Mesenchymal stem cell (in vitro differentiated cells and primary cell): ENCODE results near the gene NUCB1.

Experiments used
- DNase-seq: peaks from one replicate; pipeline ENCODE4 v3.0.0-alpha.2; 2013
- H2AFZ ChIP-seq: one replicate; pipeline ENCODE4 v1.6.1; 2013; ENCODE audit warnings: low read depth, mild to moderate bottlenecking, control low read depth, inconsistent platforms, low read length, moderate library complexity
- H2AK5ac ChIP-seq: 2 replicates; pipeline ENCODE4 v1.6.1; 2013; ENCODE audit warnings: low read length, moderate library complexity, mild to moderate bottlenecking, inconsistent platforms; ENCODE audit not compliant: severe bottlenecking
- H2BK120ac ChIP-seq: one replicate; pipeline ENCODE4 v1.6.1; 2013; ENCODE audit warnings: low read depth, mild to moderate bottlenecking, inconsistent platforms, low read length, moderate library complexity
- H2BK12ac ChIP-seq, 2 experiments: one replicate each; pipeline ENCODE4 v1.6.1; 2013; ENCODE audit warnings: inconsistent platforms in 2 of 2, low read length in 2 of 2, mild to moderate bottlenecking in 2 of 2, moderate library complexity in 2 of 2, control low read depth in 1 of 2
- H2BK15ac ChIP-seq: one replicate; pipeline ENCODE4 v1.6.1; 2013; ENCODE audit warnings: mild to moderate bottlenecking, low read depth, inconsistent platforms; ENCODE audit not compliant: poor library complexity, severe bottlenecking
- H2BK5ac ChIP-seq: 2 replicates; pipeline ENCODE4 v1.6.1; 2013; ENCODE audit warnings: low read depth, mild to moderate bottlenecking, low read length, control low read depth, inconsistent platforms; ENCODE audit not compliant: poor library complexity, severe bottlenecking
- H3K14ac ChIP-seq, 2 experiments: one replicate each; pipeline ENCODE4 v1.6.1; 2013; ENCODE audit warnings: inconsistent platforms in 2 of 2, low read length in 2 of 2, control low read depth in 1 of 2, mild to moderate bottlenecking in 1 of 2, moderate library complexity in 1 of 2
- H3K18ac ChIP-seq, 2 experiments: one replicate each; pipeline ENCODE4 v1.6.1; 2013; ENCODE audit warnings: inconsistent platforms in 2 of 2, low read length in 2 of 2, control low read depth in 1 of 2, low read depth in 1 of 2, mild to moderate bottlenecking in 1 of 2
- H3K23ac ChIP-seq, 2 experiments: one replicate each; pipeline ENCODE4 v1.6.1; 2013; ENCODE audit warnings: inconsistent platforms in 2 of 2, low read length in 2 of 2, mild to moderate bottlenecking in 2 of 2, moderate library complexity in 2 of 2, control low read depth in 1 of 2
- H3K27ac ChIP-seq: 2 replicates; pipeline ENCODE4 v1.5.1; 2013; ENCODE audit warnings: mild to moderate bottlenecking, moderate library complexity, low read length, control low read depth, inconsistent platforms; ENCODE audit not compliant: poor library complexity, severe bottlenecking
- H3K27me3 ChIP-seq, 2 experiments: 2 replicates each; pipeline versions ENCODE4 v1.6.1 to v1.7.0; 2013; ENCODE audit warnings: low read length in 2 of 2, mild to moderate bottlenecking in 2 of 2, moderate library complexity in 2 of 2, control low read depth in 1 of 2, inconsistent platforms in 1 of 2; ENCODE audit not compliant: control insufficient read depth in 1 of 2, insufficient read depth in 1 of 2
- H3K36me3 ChIP-seq, 2 experiments: 2 replicates each; pipeline versions ENCODE4 v1.6.1 to v1.7.0; 2013; ENCODE audit warnings: low read length in 2 of 2, control low read depth in 1 of 2, inconsistent platforms in 1 of 2, low read depth in 1 of 2, mild to moderate bottlenecking in 1 of 2; ENCODE audit not compliant: insufficient read depth in 2 of 2, control insufficient read depth in 1 of 2
- H3K4ac ChIP-seq, 2 experiments: one replicate each; pipeline ENCODE4 v1.6.1; 2013; ENCODE audit warnings: inconsistent platforms in 2 of 2, low read length in 2 of 2, mild to moderate bottlenecking in 2 of 2, moderate library complexity in 2 of 2, control low read depth in 1 of 2, low read depth in 1 of 2
- H3K4me1 ChIP-seq: 2 replicates; pipeline ENCODE4 v1.6.1; 2013; ENCODE audit warnings: low read depth, low read length, control low read depth; ENCODE audit not compliant: control insufficient read depth, insufficient read depth
- H3K4me2 ChIP-seq: 2 replicates; pipeline ENCODE4 v1.6.1; 2013; ENCODE audit warnings: low read length, mild to moderate bottlenecking, inconsistent platforms; ENCODE audit not compliant: poor library complexity, severe bottlenecking
- H3K4me3 ChIP-seq, 2 experiments: 2 replicates each; pipeline versions ENCODE4 v1.5.1 to v1.7.0; 2013; ENCODE audit warnings: low read length in 2 of 2, mild to moderate bottlenecking in 2 of 2, control low read depth in 1 of 2, low read depth in 1 of 2; ENCODE audit not compliant: insufficient read depth in 1 of 2
- H3K79me1 ChIP-seq: replicated peaks from 2 replicates; pipeline ENCODE4 v1.6.1; 2013; ENCODE audit warnings: mild to moderate bottlenecking, control low read depth, low read length, inconsistent platforms; ENCODE audit not compliant: poor library complexity, severe bottlenecking
- H3K9ac ChIP-seq: 2 replicates; pipeline ENCODE4 v1.7.0; 2013; ENCODE audit warnings: mild to moderate bottlenecking, low read length, moderate library complexity
- H3K9me3 ChIP-seq: 2 replicates; pipeline ENCODE4 v1.7.0; 2013; ENCODE audit warnings: mild to moderate bottlenecking, low read length; ENCODE audit not compliant: control insufficient read depth
- H4K8ac ChIP-seq: one replicate; pipeline ENCODE4 v1.6.1; 2013; ENCODE audit warnings: inconsistent platforms, mild to moderate bottlenecking, low read length, moderate library complexity
- H4K91ac ChIP-seq: one replicate; pipeline ENCODE4 v1.6.1; 2013; ENCODE audit warnings: mild to moderate bottlenecking, low read length, inconsistent platforms
- WGBS: methylation state at CpG from one replicate; pipeline ENCODE4 v1.1.7; 2013; ENCODE audit warnings: mixed read lengths; 5-methylcytosine and 5-hydroxymethylcytosine counted together

Gene NUCB1

GRCh38 chr19:48969276-48970138 lies 69.4 kb downstream of the NUCB1 start:
- WGBS: 98% methylated on average over 38 of the region's 45 CpGs
- Histone ChIP-seq H4K8ac (no peak overlapping the region), H3K4me1 (peaks cover 15% of the 10 kb centered on the region), H3K4me3 (no peak overlapping the region), H3K23ac (no peak overlapping the region), H2AFZ (no peak overlapping the region), H3K4me2 (no peak overlapping the region), H3K9ac (no peak overlapping the region), H3K4ac (no peak overlapping the region), H2BK15ac (no peak overlapping the region), H2AK5ac (no peak overlapping the region), H3K27ac (no peak overlapping the region), H3K14ac (no peak overlapping the region), H2BK120ac (no peak overlapping the region), H2BK12ac (no peak overlapping the region), H3K36me3 (peaks cover 64 to 68% of the 10 kb centered on the region in 2 experiments), H3K27me3 (no peaks in the 10 kb centered on the region), H3K9me3 (no peaks in the 10 kb centered on the region), H2BK5ac (no peak overlapping the region), H3K79me1 (peaks cover 4% of the 10 kb centered on the region), H3K18ac (no peak overlapping the region), H4K91ac (no peak overlapping the region)
- DNase-seq: peak; percentile 69

GRCh38 chr19:48970139-48970766 lies 70.1 kb downstream of the NUCB1 start:
- Histone ChIP-seq H4K8ac (no peak overlapping the region), H3K79me1 (peaks cover 4% of the 10 kb centered on the region), H2AFZ (no peak overlapping the region), H4K91ac (no peak overlapping the region), H3K4me1 (peaks cover 12% of the 10 kb centered on the region), H3K27me3 (no peaks in the 10 kb centered on the region), H3K4ac (no peak overlapping the region), H3K9ac (no peak overlapping the region), H2BK15ac (no peak overlapping the region), H3K14ac (no peak overlapping the region), H3K4me3 (no peak overlapping the region), H3K18ac (no peak overlapping the region), H3K36me3 (peaks cover 68 to 71% of the 10 kb centered on the region in 2 experiments), H2BK120ac (no peak overlapping the region), H3K23ac (no peak overlapping the region), H3K9me3 (no peaks in the 10 kb centered on the region), H2AK5ac (no peak overlapping the region), H2BK12ac (no peak overlapping the region), H3K4me2 (no peak overlapping the region), H2BK5ac (no peak overlapping the region), H3K27ac (peak overlapping the region; percentile 19)
- 95% methylated on average over 22 of the region's 23 CpGs for WGBS
- DNase-seq: peak; percentile 27

DNA sequence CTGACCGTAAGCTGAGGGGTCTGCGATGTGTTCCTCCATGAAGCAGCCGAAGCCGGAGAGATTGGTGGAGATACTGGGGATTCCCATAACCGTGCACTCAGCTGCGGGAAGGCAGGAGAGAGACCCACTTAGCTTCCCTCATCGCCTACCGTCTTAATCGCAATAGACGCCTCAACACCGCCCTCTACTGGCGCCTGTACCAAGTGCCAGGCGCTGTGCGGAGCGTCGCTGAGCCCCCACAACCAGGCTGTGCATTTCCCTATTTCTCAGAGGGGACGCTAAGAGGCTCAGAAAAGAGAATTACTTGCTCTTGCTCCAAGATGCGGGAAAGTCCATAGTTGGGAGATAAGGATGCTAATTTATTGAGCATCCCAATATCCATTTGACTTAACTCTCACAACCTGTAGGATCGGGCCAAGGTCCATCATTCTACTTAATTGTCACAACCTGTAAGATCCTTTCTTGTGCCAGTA lies 70.8 kb downstream of the NUCB1 start:
- H2BK15ac ChIP-seq: no peak overlapping the region
- no peak overlapping the region for H3K27ac ChIP-seq
- no peak overlapping the region for H4K8ac ChIP-seq
- no peak overlapping the region for H3K4me2 ChIP-seq
- H3K4ac ChIP-seq: no peak overlapping the region
- H3K9ac ChIP-seq: no peak overlapping the region
- 23% methylated on average over 18 of the region's 19 CpGs for WGBS
- no peak overlapping the region for H3K23ac ChIP-seq
- peaks cover 4% of the 10 kb centered on the region for H3K79me1 ChIP-seq
- no peak overlapping the region for H2BK5ac ChIP-seq
- H3K9me3 ChIP-seq: no peaks in the 10 kb centered on the region
- no peak overlapping the region for H3K4me3 ChIP-seq
- no peak overlapping the region for H2AK5ac ChIP-seq
- no peak overlapping the region for H3K18ac ChIP-seq
- no peak overlapping the region for H2BK120ac ChIP-seq
- no peak overlapping the region for H2AFZ ChIP-seq
- peak; percentile 89 for DNase-seq
- H3K27me3 ChIP-seq: no peaks in the 10 kb centered on the region
- no peak overlapping the region for H3K14ac ChIP-seq
- H3K4me1 ChIP-seq: peaks cover 12% of the 10 kb centered on the region
- H2BK12ac ChIP-seq: no peak overlapping the region
- H3K36me3 ChIP-seq: peaks cover 66 to 69% of the 10 kb centered on the region in 2 experiments
- no peak overlapping the region for H4K91ac ChIP-seq
